ENCODE measurements around the gene POLR2J. TPM values are rescaled to one million over a fixed set of nuclear protein-coding genes. Genes with fewer than 3 reads are reported as not detected.
A peak's percentile ranks its signal among the peaks of the same experiment; 100 is the strongest.

The POLR2J gene
- total RNA-seq, 1 experiment from 2014 or later: 44.1 TPM

DNA sequence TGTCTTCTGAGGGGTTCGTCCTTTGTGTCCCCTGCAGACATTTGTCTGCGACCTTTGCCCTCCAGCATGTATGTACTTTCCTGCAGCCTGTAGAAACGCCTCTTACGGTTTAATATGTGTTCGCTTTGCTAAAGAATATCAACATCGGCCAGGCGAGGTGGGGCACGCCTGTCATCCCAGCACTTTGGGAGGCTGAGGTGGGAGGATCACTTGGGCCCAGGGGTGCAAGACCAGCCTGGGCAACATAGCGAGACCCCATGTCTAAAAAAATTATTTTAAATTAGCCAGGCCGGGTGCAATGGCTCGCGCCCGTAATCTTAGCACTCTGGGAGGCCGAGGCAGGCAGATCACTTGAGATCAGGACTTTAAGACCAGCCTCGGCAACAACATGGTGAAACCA, 29.6 kb downstream of the POLR2J start:
- DNase-seq (ENCODE audit: low read depth in 1 of 2, low spot score in 2 of 2): no peak
- Histone ChIP-seq H3K4me1 (replicated peaks) (peaks cover 22% of the 10 kb centered on the region), H3K9me3 (replicated peaks) (no peaks in the 10 kb centered on the region), H3K36me3 (peaks cover 19% of the 10 kb centered on the region), H3K27ac (no peak overlapping the region), H3K27me3 (replicated peaks) (no peaks in the 10 kb centered on the region), H3K4me3 (no peak overlapping the region)

DNA sequence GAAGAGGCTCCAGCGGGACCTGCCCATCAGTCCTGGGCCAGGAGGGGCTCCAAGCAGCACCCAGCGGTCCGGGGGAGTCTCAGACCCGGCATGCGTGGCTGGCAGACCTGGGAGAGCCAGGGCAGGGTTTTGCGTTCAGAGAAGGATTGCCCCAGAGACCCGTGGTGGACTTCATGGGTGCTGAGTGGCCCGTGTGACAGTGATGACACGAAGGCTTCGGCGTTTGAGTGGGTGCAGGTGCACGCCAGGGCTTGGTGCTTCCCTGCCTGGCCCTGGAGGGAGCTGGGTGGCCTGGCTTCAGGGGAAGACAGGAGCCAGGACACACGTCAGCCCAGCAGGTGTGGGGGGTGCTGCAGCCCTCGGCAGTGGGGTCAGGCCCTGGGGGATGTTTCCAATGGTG, 31.4 kb downstream of the POLR2J start:
- H3K27ac ChIP-seq: no peak overlapping the region
- no peaks in the 10 kb centered on the region for H3K27me3 ChIP-seq (replicated peaks)
- H3K4me3 ChIP-seq: no peak overlapping the region
- peaks cover 22% of the 10 kb centered on the region for H3K4me1 ChIP-seq (replicated peaks)
- H3K9me3 ChIP-seq (replicated peaks): no peaks in the 10 kb centered on the region
- DNase-seq (ENCODE audit: low read depth in 1 of 2, low spot score in 2 of 2): no peak
- peaks cover 20% of the 10 kb centered on the region for H3K36me3 ChIP-seq

DNA sequence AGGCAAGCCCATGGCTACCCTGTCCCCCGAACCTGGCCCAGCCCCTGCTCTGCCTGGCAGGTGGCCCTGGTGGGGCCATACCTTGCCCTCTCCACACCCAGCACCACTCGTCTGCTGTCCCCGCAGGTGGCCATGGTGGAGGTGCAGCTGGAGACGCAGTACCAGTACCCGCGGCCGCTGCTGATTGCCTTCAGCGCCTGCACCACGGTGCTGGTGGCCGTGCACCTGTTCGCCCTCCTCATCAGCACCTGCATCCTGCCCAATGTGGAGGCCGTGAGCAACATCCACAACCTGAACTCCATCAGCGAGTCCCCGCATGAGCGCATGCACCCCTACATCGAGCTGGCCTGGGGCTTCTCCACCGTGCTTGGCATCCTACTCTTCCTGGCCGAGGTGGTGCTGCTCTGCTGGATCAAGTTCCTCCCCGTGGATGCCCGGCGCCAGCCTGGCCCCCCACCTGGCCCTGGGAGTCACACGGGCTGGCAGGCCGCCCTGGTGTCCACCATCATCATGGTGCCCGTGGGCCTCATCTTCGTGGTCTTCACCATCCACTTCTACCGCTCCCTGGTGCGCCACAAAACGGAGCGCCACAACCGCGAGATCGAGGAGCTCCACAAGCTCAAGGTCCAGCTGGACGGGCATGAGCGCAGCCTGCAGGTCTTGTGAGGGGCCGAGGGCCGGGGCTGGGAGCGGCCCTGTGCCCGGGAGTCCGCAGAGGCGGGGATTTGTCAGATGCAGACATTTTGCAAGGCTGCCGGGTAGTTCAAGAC, 32.1 kb downstream of the POLR2J start:
- no peak for DNase-seq (ENCODE audit: low read depth in 1 of 2, low spot score in 2 of 2)
- Histone ChIP-seq H3K36me3 (peaks cover 28% of the 10 kb centered on the region), H3K4me3 (no peak overlapping the region), H3K27me3 (replicated peaks) (no peaks in the 10 kb centered on the region), H3K27ac (no peak overlapping the region), H3K4me1 (replicated peaks) (peaks cover 22% of the 10 kb centered on the region), H3K9me3 (replicated peaks) (no peaks in the 10 kb centered on the region)

DNA sequence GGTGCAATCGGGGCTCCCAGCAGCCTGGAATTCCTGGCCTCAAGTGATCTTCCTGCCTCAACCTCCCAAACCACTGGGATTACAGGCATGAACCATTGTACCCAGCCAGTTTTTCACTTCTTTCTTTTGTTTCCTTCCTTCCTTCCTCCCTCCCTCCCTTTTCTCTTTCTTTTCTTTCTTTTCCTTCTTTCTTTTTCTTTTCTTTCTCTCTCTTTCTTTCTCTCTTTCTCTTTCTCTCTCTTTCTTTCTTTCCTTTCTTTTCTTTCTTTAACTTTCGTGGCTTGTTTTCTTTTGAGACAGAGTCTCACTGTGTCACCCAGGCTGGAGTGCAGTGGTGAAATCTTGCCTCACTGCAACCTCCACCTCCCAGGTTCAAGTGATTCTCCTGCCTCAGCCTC, 33.0 kb downstream of the POLR2J start:
- H3K4me1 ChIP-seq (replicated peaks): peaks cover 27% of the 10 kb centered on the region
- no peak for DNase-seq (ENCODE audit: low read depth in 1 of 2, low spot score in 2 of 2)
- no peaks in the 10 kb centered on the region for H3K9me3 ChIP-seq (replicated peaks)
- H3K4me3 ChIP-seq: no peak overlapping the region
- H3K27ac ChIP-seq: no peak overlapping the region
- no peaks in the 10 kb centered on the region for H3K27me3 ChIP-seq (replicated peaks)
- H3K36me3 ChIP-seq: peaks cover 29% of the 10 kb centered on the region

DNA sequence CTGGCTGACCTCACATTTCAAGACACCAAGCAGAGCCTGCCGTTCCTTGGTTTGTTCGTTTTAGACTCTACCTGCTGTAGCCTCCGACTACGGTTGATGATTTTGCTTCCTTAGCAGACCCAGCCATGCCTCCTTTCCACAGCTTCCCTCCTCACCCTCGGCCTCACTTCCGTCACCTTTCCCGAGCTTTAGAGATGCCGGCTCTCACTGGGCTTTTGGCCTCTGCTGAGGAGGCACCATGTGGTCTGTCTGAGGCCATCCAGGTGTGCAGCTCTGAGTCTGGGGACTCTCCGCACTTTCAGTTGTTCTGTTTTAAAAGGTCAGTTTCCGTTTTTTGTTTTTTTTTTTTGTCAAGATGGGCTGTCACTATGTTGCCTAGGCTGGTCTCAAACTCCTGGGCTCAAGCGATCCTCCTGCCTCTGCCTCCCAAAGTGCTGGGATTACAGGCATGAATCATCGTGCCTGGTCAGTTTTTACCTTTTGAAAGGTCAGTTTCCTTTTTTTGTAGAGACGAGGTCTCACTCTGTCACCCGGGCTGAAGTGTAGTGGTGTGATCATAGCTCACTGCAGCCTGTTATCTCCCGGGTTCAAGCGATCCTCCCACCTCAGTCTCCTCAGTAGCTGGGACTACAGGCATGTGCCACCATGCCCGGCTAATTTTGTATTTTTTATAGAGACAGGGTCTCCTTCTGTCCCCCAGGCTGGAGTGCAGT, 33.6 kb downstream of the POLR2J start:
- no peak for DNase-seq (ENCODE audit: low read depth in 1 of 2, low spot score in 2 of 2)
- Histone ChIP-seq H3K9me3 (replicated peaks) (no peaks in the 10 kb centered on the region), H3K4me1 (replicated peaks) (peaks cover 32% of the 10 kb centered on the region), H3K27me3 (replicated peaks) (no peaks in the 10 kb centered on the region), H3K36me3 (peaks cover 29% of the 10 kb centered on the region), H3K4me3 (no peak overlapping the region), H3K27ac (no peak overlapping the region)

DNA sequence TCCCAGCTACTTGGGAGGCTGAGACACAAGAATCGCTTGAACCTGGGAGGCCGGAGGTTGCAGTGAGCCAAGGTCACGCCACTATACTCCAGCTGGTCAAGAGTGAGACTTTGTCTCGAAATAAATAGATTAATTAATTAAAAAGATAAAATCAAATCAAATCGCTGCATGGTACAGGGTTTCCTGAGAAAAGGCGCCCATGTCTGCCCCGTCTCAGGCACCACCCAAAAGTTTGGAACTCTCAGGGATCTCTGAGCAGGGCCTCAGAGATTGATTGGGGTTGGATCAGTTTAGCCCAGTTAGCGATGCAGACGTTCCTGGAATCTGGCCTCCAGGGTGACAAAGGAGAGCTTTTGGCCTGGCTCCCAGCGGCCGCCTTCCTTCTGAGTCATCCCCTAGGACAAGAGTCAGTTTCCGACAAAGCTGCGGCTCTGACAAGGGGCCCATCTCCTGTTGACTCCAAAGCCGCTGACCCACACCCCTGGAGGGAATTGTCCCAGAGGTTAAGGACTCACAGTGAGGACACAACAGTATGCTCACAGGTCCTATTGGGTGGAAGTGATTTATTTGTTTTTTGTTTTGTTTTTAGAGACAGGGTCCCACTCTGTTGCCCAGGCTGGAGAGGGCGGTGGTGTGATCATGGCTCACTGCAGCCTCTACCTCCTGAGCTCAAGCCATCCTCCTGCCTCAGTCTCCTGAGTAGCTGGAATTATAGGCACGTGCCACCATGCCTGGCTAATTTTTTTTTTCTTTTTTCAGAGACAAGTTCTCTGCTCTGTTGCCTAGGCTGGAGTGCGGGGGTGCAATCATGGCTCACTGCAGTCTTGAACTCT, 38.5 kb downstream of the POLR2J start:
- H3K27ac ChIP-seq: peak overlapping the region; percentile 50
- H3K9me3 ChIP-seq (replicated peaks): no peaks in the 10 kb centered on the region
- peaks cover 24% of the 10 kb centered on the region for H3K36me3 ChIP-seq
- DNase-seq (ENCODE audit: low read depth in 1 of 2, low spot score in 2 of 2): peak; percentile 86 to 95
- H3K4me1 ChIP-seq (replicated peaks): peaks cover 20% of the 10 kb centered on the region
- H3K27me3 ChIP-seq (replicated peaks): no peaks in the 10 kb centered on the region
- no peak overlapping the region for H3K4me3 ChIP-seq

DNA sequence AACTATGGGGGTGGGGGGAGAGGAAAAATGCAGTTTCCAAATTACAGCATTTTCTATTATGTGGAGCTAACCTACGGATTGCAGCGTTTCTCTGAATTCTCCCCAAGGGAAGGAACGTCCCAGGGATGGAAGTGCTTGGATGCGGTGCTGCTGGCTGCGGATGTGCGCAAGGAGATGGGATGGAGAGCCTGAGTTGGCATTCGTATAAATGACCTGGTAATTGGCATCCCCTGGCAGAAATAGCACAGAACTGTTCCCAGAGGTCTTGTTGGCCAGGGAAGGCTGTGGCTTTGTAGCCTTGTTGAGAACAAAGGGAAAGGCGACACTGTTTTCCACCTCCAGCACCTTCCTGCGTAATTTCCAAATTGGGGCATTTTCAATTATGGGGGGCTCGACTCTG, 42.6 kb downstream of the POLR2J start:
- no peak overlapping the region for H3K27ac ChIP-seq
- no peak for DNase-seq (ENCODE audit: low read depth in 1 of 2, low spot score in 2 of 2)
- peaks cover 32% of the 10 kb centered on the region for H3K4me1 ChIP-seq (replicated peaks)
- no peak overlapping the region for H3K4me3 ChIP-seq
- H3K27me3 ChIP-seq (replicated peaks): no peaks in the 10 kb centered on the region
- H3K9me3 ChIP-seq (replicated peaks): no peaks in the 10 kb centered on the region
- H3K36me3 ChIP-seq: peaks cover 17% of the 10 kb centered on the region

DNA sequence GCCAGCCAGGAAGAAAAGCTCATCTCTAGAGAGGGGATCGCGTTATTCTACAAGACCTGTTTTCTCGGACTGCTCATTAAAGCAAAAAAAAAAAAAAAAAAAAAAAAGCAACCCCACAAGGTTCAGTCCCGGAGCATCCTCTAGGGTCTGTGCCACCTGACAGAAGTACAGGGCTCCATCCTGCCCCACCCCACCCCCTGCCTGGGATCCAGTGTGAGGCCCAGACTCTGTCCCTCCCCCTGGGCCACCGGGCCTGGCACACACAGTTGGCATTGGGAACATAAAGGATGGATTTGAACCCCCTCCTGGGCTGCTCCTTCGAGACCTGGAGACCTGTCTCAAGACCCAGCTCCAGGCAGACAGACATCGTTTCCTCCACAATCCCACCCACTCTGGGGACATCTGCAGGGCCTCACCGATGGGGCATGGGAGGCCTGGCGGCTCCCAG, 44.7 kb downstream of the POLR2J start:
- no peaks in the 10 kb centered on the region for H3K27me3 ChIP-seq (replicated peaks)
- H3K4me3 ChIP-seq: peak overlapping the region; percentile 67
- no peaks in the 10 kb centered on the region for H3K9me3 ChIP-seq (replicated peaks)
- no peak overlapping the region for H3K27ac ChIP-seq
- H3K36me3 ChIP-seq: peaks cover 10% of the 10 kb centered on the region
- no peak for DNase-seq (ENCODE audit: low read depth in 1 of 2, low spot score in 2 of 2)
- peaks cover 16% of the 10 kb centered on the region for H3K4me1 ChIP-seq (replicated peaks)

DNA sequence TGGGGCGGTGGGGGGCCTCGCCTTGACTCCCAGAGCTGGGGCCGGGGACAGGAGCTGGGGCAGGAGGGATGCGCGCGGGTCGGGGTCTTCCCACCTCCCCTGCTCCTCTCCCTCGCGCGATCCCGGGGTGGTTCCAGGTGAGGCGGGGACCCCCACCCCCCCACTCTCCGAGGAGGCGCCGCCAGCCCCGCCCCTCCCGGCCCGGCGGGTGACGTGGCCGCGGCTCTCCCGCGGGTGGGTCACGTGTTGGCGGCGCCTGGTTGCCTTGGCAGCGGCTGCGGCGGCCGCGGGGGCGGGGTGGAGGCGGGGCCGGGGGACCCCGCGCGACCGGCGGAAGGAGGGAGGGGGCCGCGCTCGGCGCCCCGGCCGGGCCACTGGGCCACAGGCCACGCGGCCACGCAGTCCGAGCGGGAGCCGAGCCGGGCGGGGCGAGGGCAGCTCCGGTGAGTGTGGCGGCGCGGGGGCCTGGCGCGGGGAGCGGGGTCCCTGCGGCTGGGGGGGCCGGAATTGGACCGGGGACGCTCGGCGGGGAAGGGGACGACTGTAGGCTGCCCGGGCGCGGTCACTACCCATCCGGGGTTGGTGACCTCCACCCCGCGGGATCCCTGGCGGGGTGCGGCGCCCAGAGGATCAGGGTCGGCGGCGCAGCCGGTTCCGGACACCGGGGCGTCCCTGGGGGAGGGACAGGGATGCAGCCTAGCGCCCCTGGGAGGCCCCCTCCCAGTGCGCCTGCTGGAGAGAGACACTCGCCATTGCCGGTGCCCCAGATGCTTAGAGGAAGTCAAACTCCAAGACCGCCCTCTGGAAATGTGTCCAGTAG, 45.3 kb downstream of the POLR2J start, which contains the start of gene ORAI2:
TSS of gene ORAI2 (plus strand) at position 357 of the 820 bp plus-strand sequence. CDS start 5,382 bp downstream, outside the sequence.
- H3K9me3 ChIP-seq (replicated peaks): no peaks in the 10 kb centered on the region
- peaks cover 4% of the 10 kb centered on the region for H3K36me3 ChIP-seq
- DNase-seq (ENCODE audit: low read depth in 1 of 2, low spot score in 2 of 2): peak; percentile 39 to 75
- peaks cover 13% of the 10 kb centered on the region for H3K4me1 ChIP-seq (replicated peaks)
- peak within 1 kb of the TSS; percentile 67 for H3K4me3 ChIP-seq
- peak within 1 kb of the TSS; percentile 21; the same call in 1 of the 2 replicates for H3K27ac ChIP-seq
- no peaks in the 10 kb centered on the region for H3K27me3 ChIP-seq (replicated peaks)

DNA sequence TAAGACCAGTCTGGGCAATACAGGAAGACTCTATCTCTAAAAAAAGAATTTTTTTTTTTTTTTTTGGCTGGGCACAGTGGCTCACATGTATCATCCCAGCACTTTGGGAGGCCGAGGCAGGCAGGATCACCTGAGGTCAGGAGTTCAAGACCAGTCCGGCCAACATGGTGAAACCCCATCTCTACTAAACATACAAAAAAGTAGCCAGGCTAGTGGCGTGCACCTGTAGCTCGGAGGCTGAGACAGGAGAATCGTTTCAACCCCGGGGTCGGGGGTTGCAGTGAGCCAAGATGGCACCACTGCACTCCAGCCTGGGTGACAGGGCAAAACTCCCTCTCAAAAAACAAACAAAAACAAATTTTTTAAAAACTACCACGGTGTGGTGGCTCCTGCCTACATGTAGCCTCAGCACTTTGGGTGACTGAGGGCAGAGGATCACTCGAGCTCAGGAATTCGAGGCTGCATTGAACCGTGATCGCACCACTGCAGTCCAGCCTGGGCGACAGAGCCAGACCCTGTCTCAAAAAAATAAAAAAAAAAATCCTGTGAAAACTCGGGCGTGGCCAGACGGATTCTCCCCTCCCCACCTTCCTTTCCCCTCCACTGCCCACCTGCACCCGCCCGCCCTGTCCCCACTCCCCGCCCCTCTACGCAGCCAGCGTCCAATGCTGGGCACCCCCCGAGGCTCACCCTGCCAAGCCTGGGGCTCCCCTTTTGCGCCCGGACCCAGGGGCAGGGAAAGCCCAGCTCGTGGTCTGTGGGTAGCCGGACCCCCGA, 46.1 kb downstream of the POLR2J start:
- no peaks in the 10 kb centered on the region for H3K27me3 ChIP-seq (replicated peaks)
- H3K9me3 ChIP-seq (replicated peaks): no peaks in the 10 kb centered on the region
- DNase-seq (ENCODE audit: low read depth in 1 of 2, low spot score in 2 of 2): no peak
- H3K4me1 ChIP-seq (replicated peaks): peaks cover 13% of the 10 kb centered on the region
- no peak overlapping the region for H3K27ac ChIP-seq
- peaks cover 5% of the 10 kb centered on the region for H3K36me3 ChIP-seq
- peak overlapping the region; percentile 67 for H3K4me3 ChIP-seq

DNA sequence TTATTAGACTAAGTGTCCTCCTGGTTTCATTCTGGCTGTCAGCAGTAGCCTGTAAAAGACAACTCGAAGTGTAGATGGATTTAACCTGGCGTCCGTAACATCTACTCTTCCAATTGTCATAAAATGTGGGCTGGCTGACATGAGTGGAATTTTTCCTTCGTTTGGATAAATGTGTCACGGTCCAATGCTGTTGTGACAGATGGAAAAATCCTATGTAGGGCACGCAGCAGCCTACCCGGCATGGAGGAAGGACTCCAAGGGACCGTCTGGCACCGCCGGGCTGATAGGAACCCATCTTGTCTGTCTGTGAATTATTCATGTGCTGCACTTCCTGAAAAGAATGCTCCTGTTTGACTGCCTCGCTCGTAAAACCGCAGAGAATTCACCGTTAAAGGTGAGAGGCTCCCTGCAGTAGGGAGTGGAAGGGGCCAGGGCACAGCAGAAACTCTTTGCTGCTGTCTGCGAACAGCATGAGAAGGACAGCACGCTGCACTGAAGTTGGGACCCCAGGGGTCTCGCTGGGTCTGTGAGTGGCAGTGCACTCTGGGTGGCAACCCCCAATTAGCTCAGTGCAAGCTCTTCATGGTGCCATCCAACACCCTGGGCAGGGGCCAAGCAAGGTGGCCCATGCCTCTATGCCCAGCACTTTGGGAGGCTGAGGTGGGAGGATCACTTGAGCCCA, 47.0 kb downstream of the POLR2J start:
- Histone ChIP-seq H3K36me3 (peaks cover 13% of the 10 kb centered on the region), H3K9me3 (replicated peaks) (no peaks in the 10 kb centered on the region), H3K27ac (no peak overlapping the region), H3K27me3 (replicated peaks) (no peaks in the 10 kb centered on the region), H3K4me3 (no peak overlapping the region), H3K4me1 (replicated peaks) (peaks cover 13% of the 10 kb centered on the region)
- no peak for DNase-seq (ENCODE audit: low read depth in 1 of 2, low spot score in 2 of 2)

Data from SJSA1 (cell line).